Fibroblast of peridontal ligament (primary cell): Measurements from ENCODE around the gene CDH8.

ENCODE experiments used
- DNase-seq: peaks from one replicate; pipeline ENCODE4 v3.0.0-alpha.2; 2010; ENCODE audit errors: extremely low read depth

CDH8 gene

DNA sequence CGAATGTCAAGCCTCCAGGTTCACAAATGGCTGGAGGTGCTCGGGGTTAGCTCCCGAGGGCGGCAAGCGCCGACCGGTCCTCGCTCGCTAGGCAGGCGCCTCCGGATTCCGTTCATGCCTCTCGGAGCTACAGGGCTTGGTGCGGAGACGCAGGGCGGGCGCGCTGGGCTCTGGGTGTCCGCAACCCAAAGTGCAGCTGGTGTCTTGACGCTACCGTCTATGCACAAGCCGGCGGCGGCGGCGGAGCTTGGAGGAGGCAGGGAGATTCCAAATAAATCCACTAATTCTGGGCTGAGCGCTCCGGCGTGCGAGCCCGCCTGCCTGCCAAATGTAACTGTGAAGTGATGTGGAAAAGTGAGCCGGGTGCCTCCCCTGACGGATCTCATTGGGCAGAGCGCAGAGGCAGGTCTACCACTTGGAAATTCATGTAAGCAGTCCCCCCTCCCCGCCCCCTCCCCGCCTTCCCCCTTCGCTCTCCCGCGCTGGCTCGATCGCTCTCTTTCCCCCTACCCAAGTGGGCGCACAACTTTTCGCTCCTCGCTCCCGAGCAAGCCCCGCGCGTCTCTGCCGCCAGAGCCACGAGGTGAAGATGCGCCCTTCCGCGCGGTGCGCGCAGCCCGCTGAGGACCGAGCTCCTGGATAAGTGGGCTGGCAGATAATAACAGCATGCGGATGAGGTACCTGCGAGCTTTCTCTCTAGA is at the start of gene CDH8:
Gene CDH8, minus strand, starts transcription at position 338 of the 701 bp plus-strand sequence. CDS start 15,035 bp downstream, outside the sequence.
- no peak for DNase-seq

GRCh38 chr16:62079236-62079635 is 43.0 kb upstream of the CDH8 start:
- no peak for DNase-seq

DNA sequence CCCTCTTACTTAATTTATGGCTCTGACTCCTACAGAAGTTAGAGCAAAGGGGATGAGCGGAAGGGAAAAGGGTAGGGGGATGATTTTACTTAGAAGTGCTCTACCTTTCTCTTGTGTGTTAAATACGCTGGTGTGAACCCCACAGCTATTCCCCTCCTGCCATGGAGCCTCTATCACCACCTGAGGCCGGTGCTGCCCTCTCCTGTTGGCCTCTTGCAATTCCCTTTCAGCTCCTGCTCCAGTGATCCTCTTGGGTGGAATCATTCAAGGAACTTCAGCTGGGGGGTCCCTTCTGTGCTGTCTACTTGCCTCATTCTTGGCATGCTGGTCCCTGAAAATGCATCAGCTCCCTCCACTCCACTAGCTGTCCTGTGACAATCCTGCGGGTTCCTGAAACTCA is 41.8 kb upstream of the CDH8 start:
- no peak for DNase-seq

DNA sequence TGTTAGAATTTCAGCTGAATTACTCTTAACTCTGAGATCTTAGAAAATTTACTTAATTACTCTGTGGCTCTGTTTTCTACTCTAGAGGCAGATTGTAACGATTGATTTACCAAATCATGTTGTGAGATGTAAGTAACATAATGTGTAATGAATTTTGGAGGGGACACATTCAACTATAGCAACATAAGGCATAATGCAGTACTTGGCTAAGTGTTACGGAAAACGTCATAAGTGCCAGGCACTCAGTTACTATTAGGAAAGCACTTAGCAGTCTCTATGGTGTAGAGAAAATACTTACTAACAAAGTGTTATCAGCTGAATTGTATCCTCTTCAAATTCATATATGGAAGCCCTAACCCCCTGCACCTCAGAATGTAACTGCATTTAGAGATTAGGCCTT is 40.6 kb upstream of the CDH8 start:
- no peak for DNase-seq

DNA sequence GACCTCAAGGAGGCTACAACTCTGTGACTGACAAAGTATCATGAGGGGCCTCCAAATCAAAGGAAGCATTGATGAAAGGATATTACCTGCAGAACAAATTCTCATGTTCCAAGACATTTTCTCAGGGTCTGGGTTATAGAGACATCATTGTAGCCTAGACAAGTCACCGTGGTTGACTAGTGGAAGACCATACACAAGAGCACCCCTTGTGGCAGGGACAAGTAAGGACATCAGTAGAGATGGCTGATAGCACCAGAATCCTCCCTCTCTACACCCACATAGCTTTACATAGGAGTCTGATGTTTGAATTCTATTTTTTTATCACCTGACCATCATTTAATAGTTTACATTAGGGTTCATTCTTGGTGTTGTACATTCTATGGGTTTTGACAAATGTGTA is 32.5 kb upstream of the CDH8 start:
- no peak for DNase-seq

DNA sequence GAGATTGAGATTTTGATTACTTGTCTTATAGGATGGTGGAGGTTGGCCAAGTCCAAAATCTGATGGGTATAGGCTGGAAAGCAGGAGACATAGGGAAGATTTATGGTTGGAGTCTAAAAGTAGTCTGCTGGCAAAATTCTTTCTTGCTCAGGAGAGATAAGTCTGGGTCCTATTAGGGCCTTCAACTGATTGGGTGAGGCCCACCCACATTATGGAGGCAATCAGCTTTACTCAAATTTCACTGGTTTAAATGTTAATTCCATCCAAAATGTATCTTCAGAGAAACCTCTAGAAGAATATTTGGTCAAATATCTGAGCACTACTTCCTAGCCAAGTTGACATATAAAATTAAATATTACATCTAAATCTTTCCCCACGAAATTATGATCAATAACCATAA is 31.7 kb upstream of the CDH8 start:
- no peak for DNase-seq

- DNase-seq: no peak
Measured at GRCh38 chr16:62067182-62067581, 30.9 kb upstream of the CDH8 start.

GRCh38 chr16:62066747-62067146 is 30.5 kb upstream of the CDH8 start:
- no peak for DNase-seq

DNA sequence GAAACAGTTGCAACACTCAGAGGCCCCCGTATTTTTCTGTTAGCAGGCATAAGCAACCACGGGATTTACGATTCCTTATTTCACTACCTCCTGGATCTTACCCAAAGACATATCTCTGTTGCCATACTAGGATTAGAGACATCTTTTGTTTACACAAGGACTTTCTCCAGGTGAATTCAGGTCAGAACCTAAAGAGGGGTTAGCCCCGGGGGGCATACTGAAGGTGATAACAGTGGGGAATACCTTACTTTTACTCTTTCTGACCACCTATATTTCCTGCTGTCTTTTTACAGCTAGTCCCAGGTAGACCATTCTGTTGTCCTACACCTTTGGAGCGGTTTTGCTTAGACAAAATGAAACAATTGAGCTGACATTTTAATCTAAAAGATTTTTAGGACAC is 27.9 kb upstream of the CDH8 start:
- no peak for DNase-seq

DNA sequence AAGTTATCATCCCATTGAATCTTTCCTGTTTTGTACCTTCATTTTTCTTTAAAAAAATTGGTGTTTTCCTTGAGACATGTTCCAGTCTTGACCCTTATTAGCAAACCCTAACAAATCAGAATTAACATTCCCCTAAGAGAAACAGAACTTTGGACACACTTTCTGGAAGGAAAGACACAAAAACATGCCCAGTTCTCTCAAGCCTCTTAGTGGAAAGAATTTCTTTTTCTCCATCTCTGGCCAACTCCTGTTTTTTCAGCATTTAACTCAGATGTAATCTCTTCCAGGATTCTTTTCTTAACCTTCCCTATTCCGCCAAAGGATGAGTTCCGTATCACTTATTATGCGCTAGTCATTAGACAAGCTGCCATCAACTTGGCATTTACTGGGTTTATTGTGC is 23.9 kb upstream of the CDH8 start:
- no peak for DNase-seq

DNA sequence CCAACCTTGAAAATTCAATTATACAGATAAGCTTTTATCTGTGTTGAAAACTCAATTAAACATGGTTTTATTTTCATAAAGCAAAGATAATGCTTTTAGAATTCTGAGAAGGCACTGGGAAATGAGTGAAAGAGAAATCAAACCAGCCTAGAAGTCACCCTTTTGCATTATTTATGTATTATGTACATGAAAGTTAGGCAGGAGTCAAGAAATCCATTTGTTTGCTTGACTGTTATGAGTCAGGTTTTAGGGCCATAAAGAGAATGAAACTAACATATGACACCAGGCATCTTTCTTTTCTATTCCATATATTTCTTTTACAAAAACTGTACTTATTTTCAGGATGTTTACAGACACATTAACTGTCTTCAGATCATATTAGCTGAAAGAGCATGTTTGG is 23.3 kb upstream of the CDH8 start:
- DNase-seq: no peak

- DNase-seq: no peak
Measured at GRCh38 chr16:62058412-62058811, 22.2 kb upstream of the CDH8 start.

DNA sequence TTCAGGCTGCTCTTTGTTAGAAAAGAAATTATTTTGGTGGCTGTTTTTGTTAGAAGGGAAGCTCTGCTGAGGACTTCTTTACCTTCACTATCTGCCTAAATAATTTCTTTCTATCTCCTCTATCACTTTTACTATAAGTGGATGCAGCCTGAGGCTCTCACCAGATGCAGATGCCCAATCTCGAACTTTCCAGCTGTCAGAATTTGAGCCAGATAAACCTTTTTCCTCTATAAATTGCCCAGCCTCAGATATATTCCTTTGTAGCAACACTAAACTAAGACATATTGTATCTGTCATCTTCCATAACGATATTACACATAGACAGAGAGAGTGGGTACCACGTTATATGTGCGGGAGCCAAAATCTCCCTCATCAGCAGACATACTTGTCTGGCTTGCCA is 15.7 kb upstream of the CDH8 start:
- DNase-seq: no peak

- DNase-seq: no peak
Measured at GRCh38 chr16:62050793-62051192, 14.6 kb upstream of the CDH8 start.

GRCh38 chr16:62046801-62047200 is 10.6 kb upstream of the CDH8 start:
- DNase-seq: no peak

GRCh38 chr16:62041401-62041800 is 5.2 kb upstream of the CDH8 start:
- no peak for DNase-seq

DNA sequence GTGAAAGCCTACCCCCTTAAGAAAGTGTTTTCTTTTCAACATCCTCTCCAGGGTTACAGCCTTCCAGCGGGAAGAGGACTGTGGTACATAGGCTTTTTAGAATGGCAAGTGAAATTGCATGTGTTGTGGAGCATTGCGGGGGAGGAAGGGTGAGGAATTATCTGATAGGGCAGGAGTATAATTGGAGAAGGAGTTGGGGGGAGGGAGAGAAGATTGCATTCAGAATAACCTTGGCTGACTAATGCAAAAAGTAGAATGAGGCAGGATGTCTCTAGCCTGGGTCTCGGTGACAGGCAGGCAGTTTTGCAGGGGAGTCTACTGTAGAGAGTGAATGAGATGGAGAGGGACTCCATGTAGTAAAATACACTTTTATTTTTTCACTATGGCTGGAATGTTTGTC is 2.4 kb upstream of the CDH8 start:
- DNase-seq: no peak

- DNase-seq: no peak
Measured at GRCh38 chr16:62038225-62038624, 2.0 kb upstream of the CDH8 start.

DNA sequence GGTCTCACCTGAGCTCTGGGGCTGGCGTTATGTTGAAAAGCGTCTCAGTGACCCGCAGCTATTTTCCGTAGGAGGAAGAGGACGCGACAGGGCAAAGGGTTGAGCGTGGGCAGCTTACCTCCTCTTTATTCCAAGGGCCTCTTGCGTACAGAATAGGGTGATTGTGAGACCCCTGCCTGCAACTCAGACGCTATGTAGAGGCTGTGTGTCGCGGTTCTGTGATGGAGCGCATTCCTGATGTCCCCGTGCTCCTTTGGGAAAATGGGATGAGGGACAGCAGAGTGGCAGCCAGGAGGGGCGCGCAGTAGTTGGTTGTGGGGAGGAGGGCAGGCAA is 531 bp upstream of the CDH8 start:
- DNase-seq: no peak

DNA sequence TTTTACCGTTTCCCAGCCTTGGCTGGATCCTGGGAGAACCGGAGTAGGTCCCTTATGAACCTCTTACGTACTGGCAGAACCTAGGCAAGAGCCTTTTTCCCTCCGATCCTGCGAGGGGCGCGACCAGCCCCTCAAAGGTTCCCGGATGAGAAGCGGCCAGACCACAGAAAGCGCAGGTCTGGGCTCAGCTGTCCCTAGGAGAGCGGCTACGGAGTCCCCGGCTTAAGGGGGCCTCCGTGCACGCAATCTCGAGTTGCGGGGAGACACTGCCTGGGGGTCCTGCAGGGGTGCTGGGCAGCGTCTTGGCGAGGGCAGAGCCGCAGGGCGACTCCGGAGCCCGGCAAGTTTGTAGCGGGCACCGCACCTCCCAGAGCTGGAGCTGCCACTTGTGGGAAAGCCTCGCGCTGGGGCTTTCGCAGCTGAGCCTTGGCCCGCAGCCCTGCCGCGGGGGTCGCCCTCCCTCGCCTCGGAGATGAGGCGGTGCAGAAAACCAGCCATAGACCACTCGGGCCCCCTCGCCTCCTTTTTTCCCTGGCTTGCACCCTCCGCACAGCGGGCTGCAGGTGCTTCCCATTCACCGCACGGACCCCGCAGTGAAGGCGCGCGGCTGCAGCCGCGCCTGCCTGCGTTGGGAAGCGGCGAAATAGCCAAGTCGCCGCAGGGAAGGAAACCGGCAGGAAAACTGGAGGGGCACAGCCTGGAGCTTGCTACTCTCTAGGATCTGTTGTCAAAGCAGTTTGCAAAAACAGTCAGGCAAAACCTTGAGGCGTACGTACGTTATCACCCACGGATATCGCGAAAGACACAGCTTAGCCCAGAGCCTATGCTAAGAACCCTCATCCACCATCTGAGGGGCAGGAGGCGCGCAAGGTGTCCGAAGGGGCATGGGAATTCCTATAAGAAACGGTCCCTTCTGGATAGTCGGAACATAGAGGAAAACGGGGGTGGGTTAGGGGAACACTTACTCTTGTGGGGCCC is 834 bp downstream of the CDH8 start:
- DNase-seq: no peak

- no peak for DNase-seq
Measured at GRCh38 chr16:62034231-62035114, 1.8 kb downstream of the CDH8 start.

- no peak for DNase-seq
Measured at GRCh38 chr16:62033065-62033464, 3.2 kb downstream of the CDH8 start.
